OCI-LY3 (cell line): ENCODE data around the gene ALDH9A1.

Source experiments
- EZH2phosphoT487 ChIP-seq: fragments of 200-600 bp; shearing (Covaris generic); IDR thresholded peaks from 2 replicates; pipeline ENCODE4 v1.6.1; 2018; ENCODE audit warnings: antibody characterized with exemption, mixed run types, low read depth
- TF ChIP-seq, protein P1 (sequence below): fragments of 200-600, 300-600 bp; sonication (generic); IDR thresholded peaks from 2 replicates; pipeline ENCODE4 v1.5.1; 2014; ENCODE audit warnings: antibody characterized with exemption, low read length, low read depth

DNA sequence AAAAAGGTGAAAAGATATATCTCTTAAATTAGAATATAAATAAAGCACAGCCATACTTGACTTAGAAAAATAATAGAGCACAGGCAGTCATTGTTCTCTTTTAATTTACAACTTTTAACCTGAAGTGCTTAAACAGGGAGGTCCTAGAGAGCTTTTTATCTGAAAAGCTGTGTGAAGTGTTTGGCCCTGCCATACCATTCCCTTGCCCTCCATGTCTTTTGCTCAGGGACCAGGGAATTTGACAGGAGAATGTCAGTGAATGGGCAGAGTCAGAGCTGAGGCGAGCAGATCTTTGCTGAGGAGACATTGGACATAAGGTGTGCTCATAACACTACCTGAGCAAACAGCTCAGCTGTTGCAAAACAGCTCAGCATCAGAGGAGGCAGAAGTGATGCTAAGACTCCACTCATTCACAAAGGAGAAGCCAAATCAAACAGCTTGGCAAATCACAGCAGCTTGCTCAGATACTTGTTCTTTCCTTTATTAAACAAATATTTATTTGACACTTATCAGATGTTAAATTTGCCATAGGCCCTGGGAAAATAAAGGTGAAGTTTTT, 82.2 kb downstream of the ALDH9A1 start:
- TF ChIP-seq, protein P1, sequence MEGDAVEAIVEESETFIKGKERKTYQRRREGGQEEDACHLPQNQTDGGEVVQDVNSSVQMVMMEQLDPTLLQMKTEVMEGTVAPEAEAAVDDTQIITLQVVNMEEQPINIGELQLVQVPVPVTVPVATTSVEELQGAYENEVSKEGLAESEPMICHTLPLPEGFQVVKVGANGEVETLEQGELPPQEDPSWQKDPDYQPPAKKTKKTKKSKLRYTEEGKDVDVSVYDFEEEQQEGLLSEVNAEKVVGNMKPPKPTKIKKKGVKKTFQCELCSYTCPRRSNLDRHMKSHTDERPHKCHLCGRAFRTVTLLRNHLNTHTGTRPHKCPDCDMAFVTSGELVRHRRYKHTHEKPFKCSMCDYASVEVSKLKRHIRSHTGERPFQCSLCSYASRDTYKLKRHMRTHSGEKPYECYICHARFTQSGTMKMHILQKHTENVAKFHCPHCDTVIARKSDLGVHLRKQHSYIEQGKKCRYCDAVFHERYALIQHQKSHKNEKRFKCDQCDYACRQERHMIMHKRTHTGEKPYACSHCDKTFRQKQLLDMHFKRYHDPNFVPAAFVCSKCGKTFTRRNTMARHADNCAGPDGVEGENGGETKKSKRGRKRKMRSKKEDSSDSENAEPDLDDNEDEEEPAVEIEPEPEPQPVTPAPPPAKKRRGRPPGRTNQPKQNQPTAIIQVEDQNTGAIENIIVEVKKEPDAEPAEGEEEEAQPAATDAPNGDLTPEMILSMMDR: no peak
- TF ChIP-seq EZH2phosphoT487: no peak
